AG10803 (cell line): ENCODE data around the gene RIBC2.
"Not testable (repeated sequence)": the region's sequence is repeated elsewhere in the genome, so short reads cannot be mapped to it uniquely, and the experiment has no call there.

Source experiments
- DNase-seq: peaks from one replicate; pipeline ENCODE4 v3.0.0; 2010; ENCODE audit warnings: low read depth
- H3K4me3 ChIP-seq: 2 replicates; pipeline ENCODE4 v1.5.1; 2011; ENCODE audit warnings: mild to moderate bottlenecking, low read length, control low read depth
- TF ChIP-seq, protein P1 (sequence below): conservative IDR thresholded peaks from 2 replicates; pipeline ENCODE4 v1.5.1; 2011; ENCODE audit warnings: mild to moderate bottlenecking, low read length, control low read depth, inconsistent platforms

Gene RIBC2

DNA sequence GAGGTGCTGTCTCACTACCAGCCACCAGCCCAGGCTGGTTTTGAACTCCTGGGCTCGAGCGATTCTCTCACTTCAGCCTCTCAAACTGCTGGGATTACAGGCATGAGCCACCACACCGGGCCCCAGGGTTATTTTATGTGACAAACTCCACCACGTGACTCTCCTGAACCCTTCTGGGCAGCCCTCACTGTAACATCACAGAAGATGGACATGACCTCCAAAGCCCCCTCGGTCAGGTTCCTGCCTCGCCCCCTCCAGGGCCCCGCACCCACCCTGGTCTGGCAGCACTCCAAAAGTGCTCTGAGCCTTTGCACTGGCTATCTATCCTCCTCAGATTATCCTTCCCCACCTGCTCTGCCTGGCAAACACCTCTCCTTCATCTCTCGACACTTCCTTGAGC is 43.3 kb downstream of the RIBC2 start:
- H3K4me3 ChIP-seq = no peak overlapping the region
- TF ChIP-seq, protein P1, sequence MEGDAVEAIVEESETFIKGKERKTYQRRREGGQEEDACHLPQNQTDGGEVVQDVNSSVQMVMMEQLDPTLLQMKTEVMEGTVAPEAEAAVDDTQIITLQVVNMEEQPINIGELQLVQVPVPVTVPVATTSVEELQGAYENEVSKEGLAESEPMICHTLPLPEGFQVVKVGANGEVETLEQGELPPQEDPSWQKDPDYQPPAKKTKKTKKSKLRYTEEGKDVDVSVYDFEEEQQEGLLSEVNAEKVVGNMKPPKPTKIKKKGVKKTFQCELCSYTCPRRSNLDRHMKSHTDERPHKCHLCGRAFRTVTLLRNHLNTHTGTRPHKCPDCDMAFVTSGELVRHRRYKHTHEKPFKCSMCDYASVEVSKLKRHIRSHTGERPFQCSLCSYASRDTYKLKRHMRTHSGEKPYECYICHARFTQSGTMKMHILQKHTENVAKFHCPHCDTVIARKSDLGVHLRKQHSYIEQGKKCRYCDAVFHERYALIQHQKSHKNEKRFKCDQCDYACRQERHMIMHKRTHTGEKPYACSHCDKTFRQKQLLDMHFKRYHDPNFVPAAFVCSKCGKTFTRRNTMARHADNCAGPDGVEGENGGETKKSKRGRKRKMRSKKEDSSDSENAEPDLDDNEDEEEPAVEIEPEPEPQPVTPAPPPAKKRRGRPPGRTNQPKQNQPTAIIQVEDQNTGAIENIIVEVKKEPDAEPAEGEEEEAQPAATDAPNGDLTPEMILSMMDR = no peak
- DNase-seq = no peak

DNA sequence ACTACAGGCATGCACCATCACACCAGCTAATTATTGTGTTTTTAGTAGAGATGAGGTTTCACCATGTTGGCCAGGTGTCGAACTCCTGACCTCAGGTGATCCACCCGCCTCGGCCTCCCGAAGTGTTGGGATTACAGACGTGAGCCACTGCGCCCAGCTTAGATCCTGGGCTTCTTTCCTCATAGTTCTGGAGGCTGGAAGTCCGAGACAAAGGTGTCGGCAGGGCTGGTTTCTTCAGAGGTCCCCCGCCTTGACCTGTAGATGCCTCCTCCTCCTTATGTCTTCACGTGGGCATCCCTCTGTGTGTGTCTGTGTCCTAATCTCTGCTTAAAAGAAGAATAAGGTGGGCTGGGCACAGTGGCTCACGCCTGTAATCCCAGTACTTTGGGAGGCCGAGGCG is 45.0 kb downstream of the RIBC2 start:
- TF ChIP-seq, protein P1 = no peak
- no peak overlapping the region for H3K4me3 ChIP-seq
- DNase-seq = no peak

DNA sequence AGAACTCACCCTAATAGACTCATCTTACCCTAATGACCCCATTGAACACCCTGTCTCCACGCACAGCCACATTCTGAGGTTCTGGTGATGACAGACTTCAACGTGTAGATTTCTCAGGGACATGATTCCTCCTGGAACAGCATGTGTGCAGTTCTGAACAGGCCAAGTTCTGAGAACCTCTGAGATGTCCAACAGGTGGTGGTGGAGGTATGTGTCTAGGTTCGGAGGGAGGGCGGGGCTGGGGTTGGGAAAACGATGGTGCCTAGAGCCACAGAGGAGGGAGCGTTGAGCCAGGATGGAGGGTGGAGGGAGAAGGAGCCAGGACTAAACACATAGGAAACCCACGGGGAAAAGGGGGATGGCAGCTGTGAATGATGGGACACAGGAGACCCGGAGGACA is 45.7 kb downstream of the RIBC2 start:
- TF ChIP-seq, protein P1 = no peak

GRCh38 chr22:45460288-45461109 is 47.0 kb downstream of the RIBC2 start:
- TF ChIP-seq, protein P1 = no peak
- peak; percentile 93 for DNase-seq
- H3K4me3 ChIP-seq = no peak overlapping the region

More for the DNA sequence above, 45.7 kb downstream of the RIBC2 start:
- H3K4me3 ChIP-seq = no peak overlapping the region
- no peak for DNase-seq

DNA sequence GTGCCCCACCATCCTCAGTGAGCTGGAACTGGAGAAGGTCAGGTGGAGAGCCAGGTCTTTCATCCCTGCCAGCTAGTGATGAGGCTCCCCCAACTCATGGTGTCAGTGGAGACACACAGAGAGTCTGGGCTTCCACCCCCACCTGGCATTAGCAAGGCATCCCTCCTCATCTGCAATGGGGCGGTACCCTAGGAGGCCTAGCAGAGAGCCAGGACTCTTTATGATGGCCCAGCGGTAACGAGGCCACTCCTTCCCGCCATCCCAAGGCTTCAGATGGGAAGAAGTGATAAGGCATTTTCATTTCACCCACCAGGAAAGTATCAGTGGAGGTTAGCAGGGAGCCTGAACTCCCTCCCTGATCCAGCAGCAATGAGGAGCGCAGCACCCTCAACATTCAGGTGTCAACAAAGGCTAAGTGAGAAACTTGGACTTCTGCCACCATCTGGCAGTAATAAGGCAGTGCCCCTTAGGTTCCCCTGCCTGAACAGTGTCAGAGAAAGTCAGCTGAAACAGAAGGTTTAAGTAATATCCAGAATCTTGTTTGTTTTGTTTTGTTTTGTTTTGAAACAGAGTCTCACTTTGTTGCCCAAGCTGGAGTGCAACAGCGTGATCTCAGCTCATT is 48.7 kb downstream of the RIBC2 start:
- no peak overlapping the region for H3K4me3 ChIP-seq
- DNase-seq = no peak
- TF ChIP-seq, protein P1 = no peak

GRCh38 chr22:45463691-45464090 is 50.2 kb downstream of the RIBC2 start:
- DNase-seq, H3K4me3 ChIP-seq: not testable (repeated sequence)

GRCh38 chr22:45465633-45466032 is 52.1 kb downstream of the RIBC2 start:
- DNase-seq = no peak
- TF ChIP-seq, protein P1 = no peak

More at GRCh38 chr22:45465633-45466032, 52.1 kb downstream of the RIBC2 start:
- no peak overlapping the region for H3K4me3 ChIP-seq
